GM23338 (cell line): ENCODE measurements around the gene SLC32A1. TPM values are rescaled to one million over a fixed set of nuclear protein-coding genes. Genes with fewer than 3 reads are reported as not detected.
A peak's percentile ranks its signal among the peaks of the same experiment; 100 is the strongest.

Experiments
- ATAC-seq: fragments of 200-7000 bp; cut with Tn5 transposase; 3 replicates; pipeline ENCODE4 v1.9.1; 2020
- DNase-seq: peaks from one replicate; pipeline ENCODE4 v3.0.0-alpha.2; 2015; ENCODE audit warnings: low spot score
- H2AFZ ChIP-seq: fragments of 200-600 bp; sonication (generic); 2 replicates; pipeline ENCODE4 v1.8.0; 2016; ENCODE audit warnings: antibody characterized with exemption, mild to moderate bottlenecking, moderate library complexity
- H3F3A ChIP-seq: fragments of 200-600 bp; sonication (generic); replicated peaks from 2 replicates; pipeline ENCODE4 v1.8.0; 2017; ENCODE audit warnings: antibody characterized with exemption, mixed run types, low read depth
- H3K27ac ChIP-seq: fragments of 200-600 bp; sonication (generic); 2 replicates; pipeline ENCODE4 v1.6.1; 2016; ENCODE audit warnings: low read depth
- H3K27me3 ChIP-seq: fragments of 200-600 bp; sonication (generic); 2 replicates; pipeline ENCODE4 v1.8.0; 2016; ENCODE audit warnings: mild to moderate bottlenecking, mixed run types, moderate library complexity; ENCODE audit not compliant: insufficient read depth
- H3K36me3 ChIP-seq: fragments of 200-600 bp; sonication (generic); 2 replicates; pipeline ENCODE4 v1.8.0; 2016; ENCODE audit warnings: mild to moderate bottlenecking; ENCODE audit not compliant: insufficient read depth
- H3K4me1 ChIP-seq: fragments of 200-600 bp; sonication (generic); 2 replicates; pipeline ENCODE4 v1.8.0; 2016; ENCODE audit warnings: mild to moderate bottlenecking, moderate library complexity; ENCODE audit not compliant: insufficient read depth
- H3K4me2 ChIP-seq: fragments of 200-600 bp; sonication (generic); 2 replicates; pipeline ENCODE4 v1.7.1; 2017; ENCODE audit warnings: mixed run types
- H3K4me3 ChIP-seq: fragments of 200-600 bp; sonication (generic); 2 replicates; pipeline ENCODE4 v1.6.1; 2016; ENCODE audit warnings: mixed run types
- H3K79me2 ChIP-seq: fragments of 200-600 bp; sonication (generic); replicated peaks from 2 replicates; pipeline ENCODE4 v1.8.0; 2017; ENCODE audit warnings: mild to moderate bottlenecking; ENCODE audit not compliant: insufficient read depth
- H3K9me2 ChIP-seq: fragments of 200-600 bp; sonication (generic); 2 replicates; pipeline ENCODE4 v1.8.0; 2017; ENCODE audit not compliant: insufficient read depth
- H4K20me1 ChIP-seq: fragments of 200-600 bp; sonication (generic); replicated peaks from 2 replicates; pipeline ENCODE4 v1.8.0; 2017; ENCODE audit warnings: mild to moderate bottlenecking; ENCODE audit not compliant: insufficient read depth
- H3K27ac Mint-ChIP-seq: 2 replicates; pipeline ENCODE4 v1.8.0; 2020; ENCODE audit warnings: inconsistent platforms, mild to moderate bottlenecking, moderate library complexity, mixed read lengths
- H3K27me3 Mint-ChIP-seq: 3 replicates; pipeline ENCODE4 v1.8.0; 2022; ENCODE audit warnings: low read depth, mild to moderate bottlenecking, moderate library complexity, mixed read lengths, inconsistent platforms; ENCODE audit not compliant: insufficient read depth, poor library complexity
- H3K36me3 Mint-ChIP-seq: 3 replicates; pipeline ENCODE4 v1.8.0; 2021; ENCODE audit warnings: low read depth, mild to moderate bottlenecking, inconsistent platforms, moderate library complexity, mixed read lengths
- H3K4me1 Mint-ChIP-seq: 3 replicates; pipeline ENCODE4 v1.8.0; 2020; ENCODE audit warnings: mild to moderate bottlenecking, inconsistent platforms, mixed read lengths
- H3K4me3 Mint-ChIP-seq: 3 replicates; pipeline ENCODE4 v1.8.0; 2021; ENCODE audit warnings: moderate library complexity, mild to moderate bottlenecking, inconsistent platforms, mixed read lengths
- H3K9me3 Mint-ChIP-seq: 3 replicates; pipeline ENCODE4 v1.8.0; 2020; ENCODE audit warnings: moderate library complexity, mild to moderate bottlenecking, inconsistent platforms, mixed read lengths
- JUNB ChIP-seq: IDR thresholded peaks from one replicate; pipeline ENCODE4 v1.6.1; 2016; ENCODE audit warnings: antibody characterized with exemption; ENCODE audit not compliant: unreplicated experiment
- polyA plus RNA-seq: library from polyadenylated mRNA; unstranded; fragments of >200 nt; fragmentation: Nextera tagmentation; extraction: Ambion mirVana; gene quantifications from 2 replicates; pipeline ENCODE4 v1.2.1, GENCODE V29; 2016
- total RNA-seq: library from RNA; depleted of rRNA; stranded (reverse); fragments of >200 nt; shearing (Covaris generic); gene quantifications from 2 replicates; pipeline ENCODE4 v1.2.3, GENCODE V29; 2014
- TF ChIP-seq, protein P1 (sequence below): IDR thresholded peaks from one replicate; pipeline ENCODE4 v1.6.1; 2018; ENCODE audit warnings: antibody characterized with exemption; ENCODE audit not compliant: unreplicated experiment
- TF ChIP-seq, protein P2 (sequence below): fragments of 250-450 bp; sonication (Bioruptor Pico); IDR thresholded peaks from 2 replicates; pipeline ENCODE4 v1.5.0; 2020; ENCODE audit warnings: mild to moderate bottlenecking, moderate library complexity
- TF ChIP-seq, protein P3 (sequence below), 2 experiments: fragments of 200-600 bp in 1 of 2; sonication (generic) in 1 of 2; conservative IDR thresholded peaks; 2 replicates each; pipeline versions ENCODE4 v1.5.1 to v1.6.1; 2016 to 2017; ENCODE audit warnings: antibody characterized with exemption in 2 of 2, low read depth in 2 of 2, mild to moderate bottlenecking in 2 of 2, moderate library complexity in 1 of 2

SLC32A1 gene
- total and polyA plus RNA-seq, 2 experiments from 2014 or later = 0.87 TPM; not detected in 1

DNA sequence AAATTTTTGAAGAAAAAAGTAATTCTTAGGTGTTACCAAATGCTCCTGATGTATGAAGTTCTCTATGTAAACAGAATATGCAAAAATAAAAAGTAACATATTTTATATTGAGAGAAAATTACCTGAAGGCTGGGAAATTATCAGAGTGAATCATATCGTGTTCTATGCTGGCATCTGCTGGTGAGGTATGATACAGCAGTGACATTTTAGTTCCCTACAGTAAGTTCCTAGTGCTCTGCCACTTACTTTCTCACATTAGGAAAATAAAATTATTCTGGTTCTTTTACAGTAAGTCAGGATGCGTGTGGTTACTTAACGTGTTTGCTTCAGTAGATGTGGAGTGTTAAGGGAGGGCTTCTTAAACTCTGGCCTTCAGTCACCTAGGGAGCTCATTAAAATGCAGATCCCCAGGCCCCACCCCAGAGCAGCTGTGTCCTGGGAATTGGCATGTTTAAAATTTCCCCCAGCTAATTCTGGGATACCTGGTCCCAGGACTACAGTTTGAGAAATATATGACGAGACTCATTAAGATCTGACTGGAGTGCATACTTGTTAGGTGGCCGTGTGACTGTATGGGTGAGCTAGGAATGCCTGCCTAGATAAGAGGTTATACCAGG lies 27.2 kb downstream of the SLC32A1 start:
- Histone ChIP-seq H3K27ac (no peak overlapping the region), H3K36me3 (peaks cover 28% of the 10 kb centered on the region; the same call in 1 of the 2 replicates), H3K4me3 (no peak overlapping the region), H3K4me2 (no peak overlapping the region), H3F3A (0 out of 2 replicates have a peak, but pooled peaks cover 4% of the 10 kb centered on the region), H2AFZ (no peak overlapping the region), H3K27me3 (peaks cover 21% of the 10 kb centered on the region), H4K20me1 (peaks cover 17% of the 10 kb centered on the region), H3K9me2 (no peaks in the 10 kb centered on the region), H3K4me1 (peaks cover 10% of the 10 kb centered on the region; the same call in 1 of the 2 replicates), H3K79me2 (peaks cover 30% of the 10 kb centered on the region)
- Mint-ChIP-seq H3K27ac (no peak overlapping the region), H3K4me3 (no peak overlapping the region), H3K4me1 (peaks cover 16% of the 10 kb centered on the region), H3K9me3 (peaks cover 3% of the 10 kb centered on the region; the same call in 1 of the 3 replicates), H3K36me3 (peaks cover 35% of the 10 kb centered on the region), H3K27me3 (peaks cover 22% of the 10 kb centered on the region)
- no peak for ATAC-seq
- TF ChIP-seq, protein P1, sequence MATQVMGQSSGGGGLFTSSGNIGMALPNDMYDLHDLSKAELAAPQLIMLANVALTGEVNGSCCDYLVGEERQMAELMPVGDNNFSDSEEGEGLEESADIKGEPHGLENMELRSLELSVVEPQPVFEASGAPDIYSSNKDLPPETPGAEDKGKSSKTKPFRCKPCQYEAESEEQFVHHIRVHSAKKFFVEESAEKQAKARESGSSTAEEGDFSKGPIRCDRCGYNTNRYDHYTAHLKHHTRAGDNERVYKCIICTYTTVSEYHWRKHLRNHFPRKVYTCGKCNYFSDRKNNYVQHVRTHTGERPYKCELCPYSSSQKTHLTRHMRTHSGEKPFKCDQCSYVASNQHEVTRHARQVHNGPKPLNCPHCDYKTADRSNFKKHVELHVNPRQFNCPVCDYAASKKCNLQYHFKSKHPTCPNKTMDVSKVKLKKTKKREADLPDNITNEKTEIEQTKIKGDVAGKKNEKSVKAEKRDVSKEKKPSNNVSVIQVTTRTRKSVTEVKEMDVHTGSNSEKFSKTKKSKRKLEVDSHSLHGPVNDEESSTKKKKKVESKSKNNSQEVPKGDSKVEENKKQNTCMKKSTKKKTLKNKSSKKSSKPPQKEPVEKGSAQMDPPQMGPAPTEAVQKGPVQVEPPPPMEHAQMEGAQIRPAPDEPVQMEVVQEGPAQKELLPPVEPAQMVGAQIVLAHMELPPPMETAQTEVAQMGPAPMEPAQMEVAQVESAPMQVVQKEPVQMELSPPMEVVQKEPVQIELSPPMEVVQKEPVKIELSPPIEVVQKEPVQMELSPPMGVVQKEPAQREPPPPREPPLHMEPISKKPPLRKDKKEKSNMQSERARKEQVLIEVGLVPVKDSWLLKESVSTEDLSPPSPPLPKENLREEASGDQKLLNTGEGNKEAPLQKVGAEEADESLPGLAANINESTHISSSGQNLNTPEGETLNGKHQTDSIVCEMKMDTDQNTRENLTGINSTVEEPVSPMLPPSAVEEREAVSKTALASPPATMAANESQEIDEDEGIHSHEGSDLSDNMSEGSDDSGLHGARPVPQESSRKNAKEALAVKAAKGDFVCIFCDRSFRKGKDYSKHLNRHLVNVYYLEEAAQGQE = no peak
- TF ChIP-seq JUNB = no peak
- TF ChIP-seq, protein P2, sequence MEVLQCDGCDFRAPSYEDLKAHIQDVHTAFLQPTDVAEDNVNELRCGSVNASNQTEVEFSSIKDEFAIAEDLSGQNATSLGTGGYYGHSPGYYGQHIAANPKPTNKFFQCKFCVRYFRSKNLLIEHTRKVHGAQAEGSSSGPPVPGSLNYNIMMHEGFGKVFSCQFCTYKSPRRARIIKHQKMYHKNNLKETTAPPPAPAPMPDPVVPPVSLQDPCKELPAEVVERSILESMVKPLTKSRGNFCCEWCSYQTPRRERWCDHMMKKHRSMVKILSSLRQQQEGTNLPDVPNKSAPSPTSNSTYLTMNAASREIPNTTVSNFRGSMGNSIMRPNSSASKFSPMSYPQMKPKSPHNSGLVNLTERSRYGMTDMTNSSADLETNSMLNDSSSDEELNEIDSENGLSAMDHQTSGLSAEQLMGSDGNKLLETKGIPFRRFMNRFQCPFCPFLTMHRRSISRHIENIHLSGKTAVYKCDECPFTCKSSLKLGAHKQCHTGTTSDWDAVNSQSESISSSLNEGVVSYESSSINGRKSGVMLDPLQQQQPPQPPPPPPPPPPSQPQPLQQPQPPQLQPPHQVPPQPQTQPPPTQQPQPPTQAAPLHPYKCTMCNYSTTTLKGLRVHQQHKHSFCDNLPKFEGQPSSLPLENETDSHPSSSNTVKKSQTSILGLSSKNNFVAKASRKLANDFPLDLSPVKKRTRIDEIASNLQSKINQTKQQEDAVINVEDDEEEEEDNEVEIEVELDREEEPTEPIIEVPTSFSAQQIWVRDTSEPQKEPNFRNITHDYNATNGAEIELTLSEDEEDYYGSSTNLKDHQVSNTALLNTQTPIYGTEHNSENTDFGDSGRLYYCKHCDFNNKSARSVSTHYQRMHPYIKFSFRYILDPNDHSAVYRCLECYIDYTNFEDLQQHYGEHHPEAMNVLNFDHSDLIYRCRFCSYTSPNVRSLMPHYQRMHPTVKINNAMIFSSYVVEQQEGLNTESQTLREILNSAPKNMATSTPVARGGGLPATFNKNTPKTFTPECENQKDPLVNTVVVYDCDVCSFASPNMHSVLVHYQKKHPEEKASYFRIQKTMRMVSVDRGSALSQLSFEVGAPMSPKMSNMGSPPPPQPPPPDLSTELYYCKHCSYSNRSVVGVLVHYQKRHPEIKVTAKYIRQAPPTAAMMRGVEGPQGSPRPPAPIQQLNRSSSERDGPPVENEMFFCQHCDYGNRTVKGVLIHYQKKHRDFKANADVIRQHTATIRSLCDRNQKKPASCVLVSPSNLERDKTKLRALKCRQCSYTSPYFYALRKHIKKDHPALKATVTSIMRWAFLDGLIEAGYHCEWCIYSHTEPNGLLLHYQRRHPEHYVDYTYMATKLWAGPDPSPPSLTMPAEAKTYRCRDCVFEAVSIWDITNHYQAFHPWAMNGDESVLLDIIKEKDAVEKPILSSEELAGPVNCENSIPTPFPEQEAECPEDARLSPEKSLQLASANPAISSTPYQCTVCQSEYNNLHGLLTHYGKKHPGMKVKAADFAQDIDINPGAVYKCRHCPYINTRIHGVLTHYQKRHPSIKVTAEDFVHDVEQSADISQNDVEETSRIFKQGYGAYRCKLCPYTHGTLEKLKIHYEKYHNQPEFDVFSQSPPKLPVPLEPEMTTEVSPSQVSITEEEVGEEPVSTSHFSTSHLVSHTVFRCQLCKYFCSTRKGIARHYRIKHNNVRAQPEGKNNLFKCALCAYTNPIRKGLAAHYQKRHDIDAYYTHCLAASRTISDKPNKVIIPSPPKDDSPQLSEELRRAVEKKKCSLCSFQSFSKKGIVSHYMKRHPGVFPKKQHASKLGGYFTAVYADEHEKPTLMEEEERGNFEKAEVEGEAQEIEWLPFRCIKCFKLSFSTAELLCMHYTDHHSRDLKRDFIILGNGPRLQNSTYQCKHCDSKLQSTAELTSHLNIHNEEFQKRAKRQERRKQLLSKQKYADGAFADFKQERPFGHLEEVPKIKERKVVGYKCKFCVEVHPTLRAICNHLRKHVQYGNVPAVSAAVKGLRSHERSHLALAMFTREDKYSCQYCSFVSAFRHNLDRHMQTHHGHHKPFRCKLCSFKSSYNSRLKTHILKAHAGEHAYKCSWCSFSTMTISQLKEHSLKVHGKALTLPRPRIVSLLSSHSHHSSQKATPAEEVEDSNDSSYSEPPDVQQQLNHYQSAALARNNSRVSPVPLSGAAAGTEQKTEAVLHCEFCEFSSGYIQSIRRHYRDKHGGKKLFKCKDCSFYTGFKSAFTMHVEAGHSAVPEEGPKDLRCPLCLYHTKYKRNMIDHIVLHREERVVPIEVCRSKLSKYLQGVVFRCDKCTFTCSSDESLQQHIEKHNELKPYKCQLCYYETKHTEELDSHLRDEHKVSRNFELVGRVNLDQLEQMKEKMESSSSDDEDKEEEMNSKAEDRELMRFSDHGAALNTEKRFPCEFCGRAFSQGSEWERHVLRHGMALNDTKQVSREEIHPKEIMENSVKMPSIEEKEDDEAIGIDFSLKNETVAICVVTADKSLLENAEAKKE (CRISPR knock-in tag) = no peak
- TF ChIP-seq, protein P3, sequence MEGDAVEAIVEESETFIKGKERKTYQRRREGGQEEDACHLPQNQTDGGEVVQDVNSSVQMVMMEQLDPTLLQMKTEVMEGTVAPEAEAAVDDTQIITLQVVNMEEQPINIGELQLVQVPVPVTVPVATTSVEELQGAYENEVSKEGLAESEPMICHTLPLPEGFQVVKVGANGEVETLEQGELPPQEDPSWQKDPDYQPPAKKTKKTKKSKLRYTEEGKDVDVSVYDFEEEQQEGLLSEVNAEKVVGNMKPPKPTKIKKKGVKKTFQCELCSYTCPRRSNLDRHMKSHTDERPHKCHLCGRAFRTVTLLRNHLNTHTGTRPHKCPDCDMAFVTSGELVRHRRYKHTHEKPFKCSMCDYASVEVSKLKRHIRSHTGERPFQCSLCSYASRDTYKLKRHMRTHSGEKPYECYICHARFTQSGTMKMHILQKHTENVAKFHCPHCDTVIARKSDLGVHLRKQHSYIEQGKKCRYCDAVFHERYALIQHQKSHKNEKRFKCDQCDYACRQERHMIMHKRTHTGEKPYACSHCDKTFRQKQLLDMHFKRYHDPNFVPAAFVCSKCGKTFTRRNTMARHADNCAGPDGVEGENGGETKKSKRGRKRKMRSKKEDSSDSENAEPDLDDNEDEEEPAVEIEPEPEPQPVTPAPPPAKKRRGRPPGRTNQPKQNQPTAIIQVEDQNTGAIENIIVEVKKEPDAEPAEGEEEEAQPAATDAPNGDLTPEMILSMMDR (conservative IDR thresholded peaks at IDR 0.05; ENCODE audit: low read depth in 2 of 2) = peak; percentile 73 to 79
- DNase-seq = peak; percentile 56
